Measurements from ENCODE around the gene EPB41L5.

The EPB41L5 gene

DNA sequence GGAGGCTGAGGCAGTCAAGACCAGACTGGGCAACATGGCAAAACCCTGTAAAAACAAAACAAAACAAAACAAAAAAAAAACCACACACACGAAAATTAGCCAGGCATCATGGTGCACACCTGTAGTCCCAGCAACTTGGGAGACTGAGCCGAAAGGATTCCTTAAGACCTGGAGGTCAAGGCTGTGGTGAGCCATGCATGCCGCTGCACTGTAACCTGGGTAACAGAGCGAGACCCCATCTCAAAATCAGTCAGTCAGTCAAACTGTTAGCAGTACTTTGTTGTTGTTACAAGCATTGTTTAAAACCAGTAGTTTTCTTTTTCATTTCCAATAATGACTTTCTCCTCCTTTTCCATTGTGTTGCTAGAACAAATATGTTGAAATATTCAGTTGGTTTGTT is 21.7 kb downstream of the EPB41L5 start:
- H3K79me2 ChIP-seq (ENCODE audit: low read length) = no peaks in the 10 kb centered on the region
- no peak overlapping the region for H3K27ac ChIP-seq (ENCODE audit: low read length)

DNA sequence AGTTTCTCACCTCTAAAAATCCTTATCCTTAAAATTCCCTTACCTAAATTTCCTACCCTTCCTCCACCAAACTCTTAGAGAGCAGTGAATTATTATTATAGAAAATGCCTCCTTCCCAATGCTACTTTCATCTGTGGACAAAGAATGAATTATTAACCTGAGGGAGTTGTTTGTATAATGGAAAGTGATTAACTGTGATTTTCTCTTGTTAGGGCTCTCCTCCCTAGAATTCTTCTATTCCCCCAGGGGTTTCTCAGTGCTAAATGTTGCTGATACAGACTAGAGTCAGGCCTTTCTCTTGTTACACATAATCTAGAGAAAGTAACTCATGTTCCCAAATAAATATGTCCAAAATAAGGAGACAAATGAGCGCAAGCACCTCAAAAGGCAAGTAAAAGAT is 23.3 kb downstream of the EPB41L5 start:
- TF ChIP-seq EZH2 (optimal IDR thresholded peaks at IDR 0.05; ENCODE audit: low read depth, low read length) (no peak), EZH2phosphoT487 (IDR thresholded peaks at IDR 0.05; ENCODE audit: low read length) (no peak)
- TF ChIP-seq, protein P1, sequence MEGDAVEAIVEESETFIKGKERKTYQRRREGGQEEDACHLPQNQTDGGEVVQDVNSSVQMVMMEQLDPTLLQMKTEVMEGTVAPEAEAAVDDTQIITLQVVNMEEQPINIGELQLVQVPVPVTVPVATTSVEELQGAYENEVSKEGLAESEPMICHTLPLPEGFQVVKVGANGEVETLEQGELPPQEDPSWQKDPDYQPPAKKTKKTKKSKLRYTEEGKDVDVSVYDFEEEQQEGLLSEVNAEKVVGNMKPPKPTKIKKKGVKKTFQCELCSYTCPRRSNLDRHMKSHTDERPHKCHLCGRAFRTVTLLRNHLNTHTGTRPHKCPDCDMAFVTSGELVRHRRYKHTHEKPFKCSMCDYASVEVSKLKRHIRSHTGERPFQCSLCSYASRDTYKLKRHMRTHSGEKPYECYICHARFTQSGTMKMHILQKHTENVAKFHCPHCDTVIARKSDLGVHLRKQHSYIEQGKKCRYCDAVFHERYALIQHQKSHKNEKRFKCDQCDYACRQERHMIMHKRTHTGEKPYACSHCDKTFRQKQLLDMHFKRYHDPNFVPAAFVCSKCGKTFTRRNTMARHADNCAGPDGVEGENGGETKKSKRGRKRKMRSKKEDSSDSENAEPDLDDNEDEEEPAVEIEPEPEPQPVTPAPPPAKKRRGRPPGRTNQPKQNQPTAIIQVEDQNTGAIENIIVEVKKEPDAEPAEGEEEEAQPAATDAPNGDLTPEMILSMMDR (IDR thresholded peaks at IDR 0.05; ENCODE audit: low read length) = no peak
- no peaks in the 10 kb centered on the region for H3K36me3 ChIP-seq (replicated peaks; ENCODE audit: insufficient read depth, low read length)
- no peaks in the 10 kb centered on the region for H3K9me2 ChIP-seq (replicated peaks; ENCODE audit: insufficient read depth, low read length)
- no peak overlapping the region for H2AFZ ChIP-seq (ENCODE audit: low read length)
- H3K79me2 ChIP-seq (ENCODE audit: low read length) = no peaks in the 10 kb centered on the region
- no peak overlapping the region for H3K4me2 ChIP-seq (ENCODE audit: low read depth, low read length)
- no peaks in the 10 kb centered on the region for H3K4me1 ChIP-seq (ENCODE audit: low read length)
- DNase-seq = no peak
- H3K27me3 ChIP-seq (replicated peaks; ENCODE audit: insufficient read depth, low read length) = no peaks in the 10 kb centered on the region
- no peaks in the 10 kb centered on the region for H3F3A ChIP-seq (ENCODE audit: insufficient read depth, low read length)
- no peak overlapping the region for H3K27ac ChIP-seq (ENCODE audit: low read length)
- H3K9me3 ChIP-seq (replicated peaks; ENCODE audit: insufficient read depth, low read length) = no peaks in the 10 kb centered on the region
- H3K4me3 ChIP-seq (ENCODE audit: low read length) = no peak overlapping the region
- no peaks in the 10 kb centered on the region for H4K20me1 ChIP-seq (ENCODE audit: insufficient read depth, low read length)
- no peak overlapping the region for H3K9ac ChIP-seq (ENCODE audit: low read length)

More for the DNA sequence above, 21.7 kb downstream of the EPB41L5 start:
- no peaks in the 10 kb centered on the region for H4K20me1 ChIP-seq (ENCODE audit: insufficient read depth, low read length)
- H3K4me2 ChIP-seq (ENCODE audit: low read depth, low read length) = no peak overlapping the region
- H3K9me3 ChIP-seq (replicated peaks; ENCODE audit: insufficient read depth, low read length) = no peaks in the 10 kb centered on the region
- H3K4me1 ChIP-seq (ENCODE audit: low read length) = no peaks in the 10 kb centered on the region
- H3K27me3 ChIP-seq (replicated peaks; ENCODE audit: insufficient read depth, low read length) = no peaks in the 10 kb centered on the region
- no peaks in the 10 kb centered on the region for H3K36me3 ChIP-seq (replicated peaks; ENCODE audit: insufficient read depth, low read length)
- H3K4me3 ChIP-seq (ENCODE audit: low read length) = no peak overlapping the region
- H3K9ac ChIP-seq (ENCODE audit: low read length) = no peak overlapping the region
- H3K9me2 ChIP-seq (replicated peaks; ENCODE audit: insufficient read depth, low read length) = no peaks in the 10 kb centered on the region
- H3F3A ChIP-seq (ENCODE audit: insufficient read depth, low read length) = no peaks in the 10 kb centered on the region
- no peak for DNase-seq
- TF ChIP-seq, protein P1 (IDR thresholded peaks at IDR 0.05; ENCODE audit: low read length) = no peak
- no peak for TF ChIP-seq EZH2 (optimal IDR thresholded peaks at IDR 0.05; ENCODE audit: low read depth, low read length)
- TF ChIP-seq EZH2phosphoT487 (IDR thresholded peaks at IDR 0.05; ENCODE audit: low read length) = no peak
- no peak overlapping the region for H2AFZ ChIP-seq (ENCODE audit: low read length)

DNA sequence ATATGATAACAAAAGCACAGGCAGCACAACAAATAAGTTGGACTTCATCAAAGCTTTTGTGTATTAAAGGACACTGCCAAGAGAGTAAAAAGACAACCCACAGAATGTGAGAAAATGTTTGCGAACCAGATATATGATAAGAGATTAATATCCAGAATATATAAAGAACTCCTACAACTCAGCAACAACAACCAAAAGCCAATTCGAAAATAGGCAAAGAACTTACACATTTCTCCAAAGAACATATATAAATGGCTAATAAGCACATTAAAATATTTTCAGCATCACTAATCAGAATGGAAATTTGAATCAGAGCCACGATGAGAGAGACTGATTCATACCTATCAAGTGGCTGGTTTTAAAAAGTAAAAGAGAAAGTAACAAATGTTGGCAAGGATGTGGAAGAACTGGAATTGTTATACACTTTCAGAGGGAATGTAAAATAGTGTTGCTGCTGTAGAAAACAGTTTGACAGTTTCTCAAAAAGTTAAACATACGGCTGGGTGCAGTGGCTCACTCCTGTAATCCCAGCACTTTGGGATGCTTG is 25.2 kb downstream of the EPB41L5 start:
- no peaks in the 10 kb centered on the region for H3K79me2 ChIP-seq (ENCODE audit: low read length)
- H3K9me3 ChIP-seq (replicated peaks; ENCODE audit: insufficient read depth, low read length) = no peaks in the 10 kb centered on the region
- TF ChIP-seq EZH2 (optimal IDR thresholded peaks at IDR 0.05; ENCODE audit: low read depth, low read length) (no peak), EZH2phosphoT487 (IDR thresholded peaks at IDR 0.05; ENCODE audit: low read length) (no peak)
- TF ChIP-seq, protein P1 (IDR thresholded peaks at IDR 0.05; ENCODE audit: low read length) = no peak
- no peak overlapping the region for H3K9ac ChIP-seq (ENCODE audit: low read length)
- H3K4me3 ChIP-seq (ENCODE audit: low read length) = no peak overlapping the region
- no peak overlapping the region for H2AFZ ChIP-seq (ENCODE audit: low read length)
- no peaks in the 10 kb centered on the region for H4K20me1 ChIP-seq (ENCODE audit: insufficient read depth, low read length)
- no peaks in the 10 kb centered on the region for H3K36me3 ChIP-seq (replicated peaks; ENCODE audit: insufficient read depth, low read length)
- no peaks in the 10 kb centered on the region for H3F3A ChIP-seq (ENCODE audit: insufficient read depth, low read length)
- H3K4me2 ChIP-seq (ENCODE audit: low read depth, low read length) = no peak overlapping the region
- DNase-seq = no peak
- H3K4me1 ChIP-seq (ENCODE audit: low read length) = no peaks in the 10 kb centered on the region
- no peaks in the 10 kb centered on the region for H3K27me3 ChIP-seq (replicated peaks; ENCODE audit: insufficient read depth, low read length)
- H3K9me2 ChIP-seq (replicated peaks; ENCODE audit: insufficient read depth, low read length) = no peaks in the 10 kb centered on the region
- no peak overlapping the region for H3K27ac ChIP-seq (ENCODE audit: low read length)
